GM21786 (cell line): Measurements from ENCODE around the gene ZBBX.
"Not testable (repeated sequence)": the region's sequence is repeated elsewhere in the genome, so short reads cannot be mapped to it uniquely, and the experiment has no call there.

Source experiments
- ATAC-seq: cut with Tn5 transposase; IDR thresholded peaks from one replicate; pipeline ENCODE4 v1.9.1; 2021; ENCODE audit not compliant: unreplicated experiment

Gene ZBBX

GRCh38 chr3:167380004-167380689, at the start of gene ZBBX:
TSS of gene ZBBX (minus strand) at chr3:167380297. CDS start at chr3:167372901, 7,396 bp downstream.
- ATAC-seq = peak; percentile 100

- not testable (repeated sequence) for ATAC-seq
Measured at GRCh38 chr3:167426962-167427361, 46.9 kb upstream of the ZBBX start.

- ATAC-seq = not testable (repeated sequence)
Measured at GRCh38 chr3:167422396-167422795, 42.3 kb upstream of the ZBBX start.

GRCh38 chr3:167409611-167410010, 29.5 kb upstream of the ZBBX start:
- ATAC-seq = no peak

GRCh38 chr3:167406876-167407492, 26.9 kb upstream of the ZBBX start:
- ATAC-seq = no peak

GRCh38 chr3:167397826-167398225, 17.7 kb upstream of the ZBBX start:
- ATAC-seq = no peak

GRCh38 chr3:167396075-167396474, 16.0 kb upstream of the ZBBX start:
- no peak for ATAC-seq

- no peak for ATAC-seq
Measured at GRCh38 chr3:167394003-167394402, 13.9 kb upstream of the ZBBX start.

- no peak for ATAC-seq
Measured at GRCh38 chr3:167382155-167382554, 2.1 kb upstream of the ZBBX start.

GRCh38 chr3:167375478-167375877, 4.6 kb downstream of the ZBBX start:
- ATAC-seq = no peak

GRCh38 chr3:167372138-167372537, 8.0 kb downstream of the ZBBX start:
- ATAC-seq = no peak

GRCh38 chr3:167361948-167362347, 18.1 kb downstream of the ZBBX start:
- no peak for ATAC-seq

GRCh38 chr3:167361306-167361705, 18.8 kb downstream of the ZBBX start:
- no peak for ATAC-seq

- no peak for ATAC-seq
Measured at GRCh38 chr3:167355446-167355845, 24.7 kb downstream of the ZBBX start.

GRCh38 chr3:167354751-167355150, 25.3 kb downstream of the ZBBX start:
- no peak for ATAC-seq

- ATAC-seq = no peak
Measured at GRCh38 chr3:167350245-167350862, 29.7 kb downstream of the ZBBX start.

- ATAC-seq = no peak
Measured at GRCh38 chr3:167346171-167346570, 33.9 kb downstream of the ZBBX start.

GRCh38 chr3:167330993-167331785, 48.9 kb downstream of the ZBBX start:
- ATAC-seq = no peak

GRCh38 chr3:167323572-167323971, 56.5 kb downstream of the ZBBX start:
- no peak for ATAC-seq

- ATAC-seq = no peak
Measured at GRCh38 chr3:167318996-167319615, 61.0 kb downstream of the ZBBX start.

- no peak for ATAC-seq
Measured at GRCh38 chr3:167318306-167318705, 61.8 kb downstream of the ZBBX start.
